ENCODE data around the gene MT1B.
"Not testable (repeated sequence)": the region's sequence is repeated elsewhere in the genome, so short reads cannot be mapped to it uniquely, and the experiment has no call there.

MT1B gene

GRCh38 chr16:56637814-56638750 is 13.6 kb upstream of the MT1B start, which contains the start of gene MT1A:
Gene MT1A, plus strand, starts transcription at chr16:56638666. Its CDS starts 73 bp downstream, at chr16:56638739.
- DNase-seq (ENCODE audit: low read depth, low spot score), result no peak

- no peak for DNase-seq (ENCODE audit: low read depth, low spot score)
Measured at GRCh38 chr16:56639045-56639444, 12.6 kb upstream of the MT1B start.

- DNase-seq (ENCODE audit: low read depth, low spot score), result no peak
Measured at GRCh38 chr16:56640076-56640475, 11.6 kb upstream of the MT1B start.

- no peak for DNase-seq (ENCODE audit: low read depth, low spot score)
Measured at GRCh38 chr16:56641166-56641565, 10.5 kb upstream of the MT1B start.

- DNase-seq (ENCODE audit: low read depth, low spot score), result no peak
Measured at GRCh38 chr16:56643080-56643778, 8.5 kb upstream of the MT1B start.

- DNase-seq (ENCODE audit: low read depth, low spot score), result no peak
Measured at GRCh38 chr16:56643833-56644232, 7.9 kb upstream of the MT1B start.

GRCh38 chr16:56645311-56645710 is 6.4 kb upstream of the MT1B start:
- DNase-seq (ENCODE audit: low read depth, low spot score), result no peak

GRCh38 chr16:56645838-56646237 is 5.8 kb upstream of the MT1B start:
- no peak for DNase-seq (ENCODE audit: low read depth, low spot score)

- no peak for DNase-seq (ENCODE audit: low read depth, low spot score)
Measured at GRCh38 chr16:56647641-56648431, 3.9 kb upstream of the MT1B start.

GRCh38 chr16:56649271-56649670 is 2.4 kb upstream of the MT1B start:
- no peak for DNase-seq (ENCODE audit: low read depth, low spot score)

- DNase-seq (ENCODE audit: low read depth, low spot score), result no peak
Measured at GRCh38 chr16:56649820-56650219, 1.9 kb upstream of the MT1B start.

- DNase-seq (ENCODE audit: low read depth, low spot score), result no peak
Measured at GRCh38 chr16:56652600-56652999, 914 bp downstream of the MT1B start.

- no peak for DNase-seq (ENCODE audit: low read depth, low spot score)
Measured at GRCh38 chr16:56653218-56653617, 1.5 kb downstream of the MT1B start.

- no peak for DNase-seq (ENCODE audit: low read depth, low spot score)
Measured at GRCh38 chr16:56657555-56658326, 6.1 kb downstream of the MT1B start, which contains the start of gene MT1F. Gene MT1F, plus strand, starts transcription at chr16:56657959. Its CDS starts 100 bp downstream, at chr16:56658059.

GRCh38 chr16:56658327-56658875 is 6.7 kb downstream of the MT1B start:
- DNase-seq (ENCODE audit: low read depth, low spot score), result no peak

GRCh38 chr16:56662357-56663354 is 11.0 kb downstream of the MT1B start:
- DNase-seq (ENCODE audit: low read depth, low spot score), result no peak

GRCh38 chr16:56664506-56664905 is 12.8 kb downstream of the MT1B start:
- DNase-seq (ENCODE audit: low read depth, low spot score), result no peak

GRCh38 chr16:56665286-56666261 is 13.9 kb downstream of the MT1B start:
- not testable (repeated sequence) for DNase-seq (ENCODE audit: low read depth, low spot score)
